ENCODE measurements around the gene PPP1R13B.

The PPP1R13B gene

DNA sequence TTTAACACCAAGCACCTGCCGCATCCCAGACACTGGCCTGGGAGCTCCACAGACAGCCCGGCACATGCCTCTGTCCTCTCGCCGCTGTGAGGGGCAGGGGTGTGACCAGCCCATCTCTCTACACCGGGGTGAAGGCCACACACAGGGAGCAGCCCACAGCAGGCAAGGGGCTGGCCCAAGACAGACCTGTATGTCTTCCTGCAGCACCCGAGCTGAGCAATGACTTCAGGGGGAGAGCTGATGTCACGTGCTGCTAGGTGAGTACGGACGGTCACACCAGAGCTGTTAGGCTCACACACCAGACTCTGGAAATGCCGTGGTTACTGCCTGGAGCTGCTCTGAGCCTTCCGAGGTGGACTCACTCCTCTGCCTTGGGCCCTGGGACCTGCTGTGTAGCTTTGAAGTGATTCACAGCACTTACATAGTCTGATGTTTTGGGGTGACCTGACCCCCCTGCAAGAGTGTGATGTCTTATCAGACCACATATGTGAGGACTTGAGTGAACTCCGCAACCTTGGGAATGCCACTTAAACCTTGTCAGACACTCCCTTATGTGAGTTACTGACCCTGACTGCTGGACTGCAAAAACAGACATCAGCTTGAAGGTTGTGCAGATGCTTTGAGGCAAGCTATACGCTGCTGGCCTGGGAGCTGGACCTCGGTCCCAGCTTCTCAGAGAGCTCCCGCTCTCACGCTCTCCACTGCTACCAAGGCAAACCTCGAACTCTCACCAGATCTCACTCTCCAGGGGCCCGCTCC is 133.9 kb downstream of the PPP1R13B start:
- DNase-seq (ENCODE audit: low read depth) = no peak

DNA sequence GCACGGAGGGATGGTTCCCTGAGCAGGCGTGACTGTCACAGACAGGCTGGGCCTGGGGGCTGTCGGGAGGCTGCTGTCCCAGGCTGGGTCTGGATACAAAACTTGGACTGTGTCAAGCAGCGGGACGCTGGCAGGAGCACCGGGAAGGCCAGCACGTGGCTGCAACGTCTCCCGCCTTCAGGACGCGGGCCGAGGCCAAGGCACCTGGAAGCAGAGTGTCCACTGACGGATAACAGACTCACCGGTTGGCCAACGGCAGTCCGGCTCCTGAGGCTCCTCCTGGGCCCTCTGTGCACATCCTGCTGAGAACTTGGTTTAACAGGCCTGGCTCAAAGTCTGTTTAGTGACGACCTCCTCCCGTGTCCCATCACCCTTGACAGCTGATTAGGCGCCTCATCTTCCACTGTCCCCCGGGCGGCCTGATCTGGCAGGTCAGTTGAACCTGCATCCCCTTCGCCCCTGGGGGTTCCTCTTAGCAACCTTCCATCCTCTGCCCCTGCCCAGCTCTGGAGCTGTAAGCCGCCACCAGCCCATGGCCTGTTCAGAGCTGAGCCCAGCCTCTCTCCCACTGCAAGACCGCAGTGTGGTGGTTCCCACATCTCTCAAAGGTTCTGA is 134.6 kb downstream of the PPP1R13B start:
- DNase-seq (ENCODE audit: low read depth) = no peak

DNA sequence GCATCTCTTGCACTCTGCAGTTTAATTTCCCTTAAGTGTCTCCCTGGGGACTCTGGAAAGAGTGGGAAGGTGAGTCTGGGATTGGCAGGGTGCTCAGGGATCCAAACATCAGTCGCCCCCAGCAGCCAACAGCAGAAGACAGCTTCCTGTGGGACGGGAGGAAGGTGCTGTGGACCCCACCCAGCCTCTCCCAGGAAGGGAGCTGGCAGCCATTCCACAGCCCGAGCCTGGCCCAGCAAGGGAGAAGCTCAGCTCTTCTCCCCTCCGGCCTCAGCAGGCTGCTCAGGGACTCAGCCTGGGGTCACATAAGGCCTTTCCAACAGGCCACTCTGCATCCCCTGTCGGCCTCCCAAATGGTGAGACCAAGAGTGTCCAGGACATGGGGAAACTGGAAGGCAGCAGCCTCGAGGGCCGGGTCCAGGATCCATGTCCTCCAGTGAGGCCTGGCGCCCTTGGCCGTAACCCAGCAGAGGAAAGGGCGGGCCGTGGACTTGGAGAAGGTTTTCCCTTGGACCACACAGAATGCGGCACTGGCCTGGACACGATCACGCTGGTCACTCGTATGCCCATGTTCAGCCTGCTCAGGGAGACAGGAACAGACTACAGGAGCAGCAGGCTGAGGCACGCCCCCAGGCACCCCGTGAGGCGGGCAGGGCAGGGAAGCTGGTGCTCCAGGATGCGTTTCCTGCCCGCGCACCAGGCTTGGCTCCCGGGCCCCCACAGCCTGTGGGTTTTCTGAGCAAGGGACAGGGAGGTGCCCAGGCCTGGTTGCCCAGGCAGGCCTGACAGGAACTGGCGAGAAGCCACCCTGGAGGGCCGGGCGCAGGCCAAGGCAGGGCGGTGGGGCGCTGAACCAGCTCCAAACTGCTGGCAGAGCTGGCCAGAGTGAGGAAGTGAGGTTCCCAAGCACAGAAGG is 135.6 kb downstream of the PPP1R13B start:
- DNase-seq (ENCODE audit: low read depth) = no peak

DNA sequence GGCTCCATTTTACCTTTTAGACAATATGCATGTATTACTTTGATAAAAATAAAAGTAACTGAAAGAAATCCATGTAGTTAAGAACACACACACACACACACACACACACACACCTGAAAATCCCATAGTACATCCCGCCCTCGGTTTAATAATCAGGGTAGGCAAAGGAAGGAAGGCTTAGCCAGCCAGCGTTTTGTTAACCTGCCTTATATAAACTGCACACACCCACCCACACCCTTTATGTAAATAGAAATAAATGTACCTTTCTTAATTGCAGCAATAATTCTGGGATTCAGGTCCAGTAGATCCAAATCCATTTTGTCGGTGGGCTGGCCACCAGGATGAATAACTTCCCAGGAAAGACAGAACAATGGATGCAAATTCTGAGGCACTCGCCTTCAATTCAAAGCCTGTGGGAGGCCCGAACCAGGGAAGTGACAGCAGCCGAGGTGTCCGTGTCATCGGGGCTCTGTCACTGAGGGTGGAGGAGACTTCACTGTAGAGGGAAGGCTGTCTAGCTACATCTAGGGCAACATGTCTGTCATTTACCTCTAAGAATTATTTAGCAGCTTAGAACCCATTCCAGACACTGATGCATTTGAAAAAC is 136.5 kb downstream of the PPP1R13B start:
- DNase-seq (ENCODE audit: low read depth) = no peak

DNA sequence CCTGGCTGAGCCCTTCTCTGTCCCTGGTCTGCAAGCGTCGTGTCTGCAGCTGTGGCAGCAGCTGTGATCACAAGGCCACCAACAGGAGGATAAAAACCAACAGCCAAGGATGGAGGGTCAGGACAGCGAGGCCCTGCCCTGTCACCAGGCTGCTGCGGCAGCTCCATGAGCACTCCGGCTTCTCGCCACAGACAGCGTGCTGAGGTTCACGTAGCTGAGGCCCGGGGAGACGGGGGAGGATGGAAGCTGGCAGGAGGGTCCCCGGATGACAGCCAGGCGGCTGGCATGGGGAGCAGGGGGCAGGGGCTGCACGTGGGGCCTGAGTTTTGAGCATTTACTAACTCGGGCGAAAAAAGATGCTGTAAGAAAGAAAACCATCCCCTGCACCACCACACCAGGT is 137.6 kb downstream of the PPP1R13B start:
- no peak for DNase-seq (ENCODE audit: low read depth)

DNA sequence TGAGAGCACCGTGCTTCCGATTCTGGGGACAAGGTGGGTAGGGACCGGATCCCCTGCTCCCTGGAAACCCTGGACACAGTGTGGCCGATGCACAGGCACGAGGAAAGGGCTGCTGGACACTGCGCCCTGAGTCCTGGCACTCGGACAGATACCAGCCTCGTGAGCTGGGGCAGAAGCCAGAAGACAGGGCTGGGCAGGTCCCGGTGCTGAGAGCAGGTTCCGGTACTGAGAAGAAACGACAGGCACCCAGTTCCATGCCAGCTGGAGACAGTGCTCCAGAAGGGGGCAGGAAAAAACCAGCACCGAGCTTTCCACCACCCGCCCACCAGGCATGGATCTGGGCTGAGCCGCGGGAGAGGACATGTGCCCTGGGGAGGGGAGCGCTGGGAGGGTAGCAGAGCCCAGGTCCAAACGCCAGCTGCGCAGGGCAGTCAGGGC is 138.6 kb downstream of the PPP1R13B start:
- DNase-seq (ENCODE audit: low read depth) = no peak

DNA sequence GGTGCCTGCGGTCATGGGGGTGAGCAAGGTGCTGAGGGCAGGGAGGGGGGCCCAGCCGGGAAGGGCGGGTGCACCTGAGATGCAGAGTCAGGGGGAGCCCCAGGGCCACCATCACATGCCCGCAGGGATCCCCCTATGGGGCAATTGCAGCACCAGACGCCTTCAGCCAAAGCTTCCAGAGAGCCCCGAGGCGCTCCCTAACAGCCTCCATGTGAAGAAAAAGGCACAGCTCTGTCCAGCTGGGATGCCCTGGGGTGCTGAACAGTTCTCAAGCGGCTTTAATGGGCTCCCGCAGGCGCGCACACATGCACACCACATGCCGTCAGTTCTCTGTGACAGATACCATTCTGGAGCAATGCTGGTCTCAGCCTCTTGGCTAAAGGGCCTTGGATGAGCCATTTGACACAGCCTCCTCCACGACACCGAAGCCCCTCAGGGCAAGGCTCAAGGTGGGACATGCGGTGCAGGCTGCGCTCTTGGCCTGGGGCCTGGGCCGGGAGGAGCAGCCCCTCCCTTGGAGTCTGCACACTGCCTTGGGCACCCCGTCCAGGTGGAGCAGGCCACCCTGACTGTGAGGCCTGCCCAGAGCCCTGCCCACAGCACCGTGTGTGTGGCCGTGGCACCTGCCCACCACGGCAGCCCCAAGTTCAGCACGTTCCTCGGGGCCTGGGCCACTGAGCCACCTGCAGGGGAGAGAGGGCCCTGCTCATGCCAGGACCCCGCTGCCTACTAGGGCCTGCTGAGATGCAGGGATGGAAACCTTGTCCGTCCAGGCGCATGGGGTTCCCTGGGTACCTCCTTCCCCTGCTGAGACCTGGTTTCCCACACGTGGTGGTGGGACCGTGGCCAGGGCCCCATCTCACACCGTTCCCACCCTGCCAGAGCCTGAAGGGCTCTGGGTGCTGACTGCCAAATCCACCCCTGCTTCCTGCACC is 139.8 kb downstream of the PPP1R13B start:
- DNase-seq (ENCODE audit: low read depth) = no peak

DNA sequence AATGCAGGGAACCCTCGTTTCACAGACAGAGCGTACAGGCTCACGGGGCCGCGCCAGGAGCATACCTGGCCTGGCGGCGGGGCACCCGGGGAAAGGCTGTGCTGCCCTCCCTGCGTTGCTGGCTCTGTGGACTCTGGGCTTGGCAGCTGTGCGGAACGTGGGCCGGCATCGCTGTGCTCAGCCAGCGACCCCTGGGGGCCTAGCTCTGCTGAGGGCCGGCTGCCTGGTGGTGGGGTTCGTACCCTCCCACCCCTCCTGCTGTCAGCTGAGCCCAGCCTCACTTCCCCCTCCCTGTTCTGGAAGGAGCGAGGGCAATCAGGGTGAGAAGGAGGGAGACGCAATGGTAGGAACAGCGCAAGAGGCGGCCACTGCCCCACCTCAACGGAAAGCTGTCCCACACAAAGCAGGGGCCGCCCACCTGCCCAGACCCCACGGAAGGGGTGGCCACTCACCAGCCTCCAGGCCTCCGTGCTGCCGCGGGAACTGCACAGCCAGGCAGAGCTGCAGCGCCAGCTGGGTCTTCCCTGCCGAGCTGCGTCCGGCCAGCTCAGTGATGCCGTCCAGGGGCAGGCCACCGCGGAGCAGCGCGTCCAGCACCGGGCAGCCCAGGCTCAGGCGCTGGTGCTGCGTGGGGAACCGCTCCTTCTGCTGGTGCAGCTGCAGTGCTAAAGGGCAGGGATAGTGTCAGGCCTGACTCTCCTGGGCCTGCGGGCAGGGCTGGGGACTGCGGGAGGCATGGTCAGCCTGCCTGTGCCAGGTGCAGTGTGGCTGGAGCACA is 140.6 kb downstream of the PPP1R13B start:
- no peak for DNase-seq (ENCODE audit: low read depth)

DNA sequence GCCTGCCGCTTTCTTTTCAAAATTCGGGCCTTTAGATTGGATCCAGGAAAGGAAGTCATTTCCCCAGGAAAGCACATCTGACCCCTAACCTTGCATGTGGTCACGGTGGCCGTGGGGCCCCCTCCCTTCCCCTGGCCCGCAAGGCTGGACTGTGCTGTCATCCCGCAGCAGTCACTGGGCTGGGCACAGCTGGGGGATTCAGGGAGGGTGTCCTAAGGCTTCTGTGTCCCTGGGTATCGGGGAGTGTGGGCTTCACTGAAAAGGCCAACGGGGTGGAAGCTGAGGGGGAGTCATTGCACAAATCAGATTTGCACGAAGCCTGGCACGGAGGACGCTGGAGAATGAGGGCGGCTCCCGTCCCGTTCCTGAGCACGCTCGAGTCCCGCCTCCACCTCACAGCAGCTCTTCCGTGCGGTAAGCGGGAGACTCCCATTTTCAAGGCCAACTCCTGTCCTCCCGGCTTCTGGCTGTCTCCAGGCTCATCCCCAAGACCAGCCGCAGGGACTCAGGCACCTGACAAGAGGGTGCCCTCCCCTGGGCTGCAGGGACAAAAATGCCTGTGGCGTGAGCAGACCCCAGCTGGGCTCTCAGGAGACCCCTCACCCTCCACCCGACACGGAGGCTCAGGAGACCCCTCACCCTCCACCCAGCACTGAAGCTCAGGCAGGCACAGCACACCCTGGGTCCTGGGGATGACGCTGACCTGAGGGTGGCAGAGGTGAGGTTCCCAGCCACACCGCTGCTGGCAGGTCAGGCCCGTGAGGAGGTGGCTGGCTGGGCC is 141.7 kb downstream of the PPP1R13B start:
- DNase-seq (ENCODE audit: low read depth) = no peak

DNA sequence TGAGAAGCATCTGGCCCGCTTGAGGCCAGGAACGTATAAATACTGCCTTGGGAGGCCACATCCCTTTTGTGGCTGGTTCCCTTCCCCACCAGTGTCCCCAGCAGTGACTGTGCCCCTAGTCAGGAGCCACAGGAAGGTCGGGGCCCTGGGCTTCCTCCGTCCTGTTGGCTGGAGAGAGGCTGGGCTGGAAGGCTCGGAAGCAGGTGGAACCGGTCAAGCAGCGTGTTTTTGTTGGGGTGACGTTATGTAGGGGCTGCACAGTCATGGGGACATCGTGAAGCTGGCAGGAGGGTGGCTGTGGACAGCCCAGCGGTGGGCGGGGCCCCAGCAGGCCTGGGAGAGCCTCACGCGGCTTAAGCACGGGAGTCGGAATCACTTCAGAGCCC is 142.3 kb downstream of the PPP1R13B start:
- DNase-seq (ENCODE audit: low read depth) = no peak

DNA sequence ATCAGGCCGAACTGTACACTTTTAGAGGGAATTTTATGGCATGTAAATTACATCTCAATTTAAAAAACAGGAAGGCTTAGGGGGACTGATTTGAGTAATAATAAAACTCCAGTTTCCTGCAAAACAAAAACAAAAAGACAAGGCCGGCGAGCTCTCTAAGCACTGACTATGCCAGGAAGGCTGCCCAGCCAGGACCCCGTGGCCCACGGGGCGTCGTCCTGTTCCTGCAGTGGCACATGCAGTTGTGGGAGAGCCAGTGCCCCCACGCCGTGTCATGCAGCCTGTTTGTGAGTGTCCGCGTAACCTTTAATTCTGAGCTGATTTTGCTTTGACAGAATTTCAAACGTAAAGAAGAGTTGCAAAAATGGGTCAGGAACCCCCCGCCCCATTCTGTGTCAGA is 142.7 kb downstream of the PPP1R13B start:
- DNase-seq (ENCODE audit: low read depth) = no peak

DNA sequence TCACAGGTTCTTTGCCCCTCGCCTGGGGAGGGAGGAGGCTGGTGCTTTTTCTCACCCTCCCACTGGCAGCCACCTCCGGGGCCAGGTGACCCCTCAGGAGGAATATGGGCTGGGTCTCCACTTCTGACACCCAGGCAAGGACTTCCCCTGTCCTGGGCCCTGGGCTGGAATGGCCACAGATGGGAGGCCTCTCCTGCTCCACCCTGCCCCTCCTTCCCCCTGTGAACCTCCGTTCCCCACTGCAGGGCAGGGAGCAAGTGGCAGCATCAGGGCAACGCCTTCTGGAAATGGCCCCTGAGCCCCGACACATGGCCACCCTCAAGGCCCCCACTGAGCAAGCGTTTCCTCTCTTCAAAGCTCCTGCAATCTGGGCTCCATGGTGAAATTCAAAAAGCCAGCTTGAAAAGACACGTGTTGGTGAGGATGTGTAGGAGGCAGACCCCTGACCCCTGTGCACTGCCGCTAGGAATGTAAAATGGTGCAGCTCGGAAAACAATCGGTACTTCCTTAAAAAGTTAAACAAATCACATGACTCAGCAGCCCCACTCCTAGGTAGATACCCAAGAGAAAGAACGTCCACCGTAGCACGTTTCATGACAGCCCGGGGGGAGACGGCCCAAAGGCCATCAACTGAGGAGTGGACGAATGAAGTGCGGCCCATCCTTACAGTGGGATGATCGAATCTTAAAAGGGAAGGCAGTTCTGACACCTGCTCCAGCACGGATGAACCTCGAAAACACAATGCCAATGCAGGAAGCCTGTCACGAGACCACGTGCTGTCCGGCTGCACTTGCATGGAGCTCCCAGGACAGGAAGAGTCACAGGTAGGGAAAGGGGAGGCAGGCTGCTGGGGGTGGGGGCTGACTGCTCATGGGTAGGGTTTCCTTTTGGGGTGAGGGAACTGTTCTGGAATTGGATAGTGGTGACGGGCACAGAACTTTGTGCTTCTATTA is 143.7 kb downstream of the PPP1R13B start:
- DNase-seq (ENCODE audit: low read depth) = no peak

DNA sequence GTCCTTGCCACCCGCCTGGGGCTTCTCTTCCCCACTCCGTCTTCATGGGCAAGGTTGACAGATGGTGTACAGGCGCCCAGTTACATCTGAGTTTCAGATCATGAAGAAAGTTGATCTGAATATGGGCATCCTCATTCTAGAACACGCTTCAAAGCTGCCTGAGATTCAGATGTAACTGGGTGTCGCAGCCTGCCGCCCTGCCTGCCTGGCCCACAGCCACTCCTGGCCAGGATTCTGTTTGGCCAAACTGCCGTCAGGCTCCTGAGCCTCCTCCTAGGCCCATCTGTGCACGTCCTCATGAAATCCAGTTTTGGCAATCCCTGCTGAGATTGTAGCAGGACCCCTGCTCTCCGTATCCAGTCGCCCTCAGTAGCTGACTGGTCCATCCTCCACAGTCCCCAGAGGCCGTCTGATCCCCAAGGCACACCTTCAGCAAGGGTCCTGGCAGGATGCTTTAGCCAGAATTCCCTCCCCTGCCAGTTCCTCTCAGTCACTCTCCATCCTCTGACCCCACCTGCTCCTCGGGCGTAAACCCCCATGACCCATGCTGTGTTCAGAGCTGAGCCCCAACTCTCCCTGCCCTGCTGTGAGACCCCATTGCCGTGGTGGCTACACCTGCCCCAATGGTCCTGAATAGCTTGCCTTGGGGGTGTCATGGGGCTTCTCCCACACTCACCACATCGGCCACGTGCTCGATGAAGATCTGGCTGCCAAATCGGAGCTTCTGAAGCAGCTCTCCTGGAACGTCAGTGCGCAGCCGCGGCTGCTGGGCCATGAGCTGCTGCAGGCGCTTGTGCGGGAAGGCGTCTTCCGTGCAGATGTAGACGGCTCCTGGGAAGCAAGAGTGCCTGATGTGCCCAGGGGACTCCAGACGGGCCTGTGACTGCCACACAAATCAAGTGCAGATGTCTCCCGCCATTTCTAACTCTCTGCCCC is 144.6 kb downstream of the PPP1R13B start:
- no peak for DNase-seq (ENCODE audit: low read depth)

DNA sequence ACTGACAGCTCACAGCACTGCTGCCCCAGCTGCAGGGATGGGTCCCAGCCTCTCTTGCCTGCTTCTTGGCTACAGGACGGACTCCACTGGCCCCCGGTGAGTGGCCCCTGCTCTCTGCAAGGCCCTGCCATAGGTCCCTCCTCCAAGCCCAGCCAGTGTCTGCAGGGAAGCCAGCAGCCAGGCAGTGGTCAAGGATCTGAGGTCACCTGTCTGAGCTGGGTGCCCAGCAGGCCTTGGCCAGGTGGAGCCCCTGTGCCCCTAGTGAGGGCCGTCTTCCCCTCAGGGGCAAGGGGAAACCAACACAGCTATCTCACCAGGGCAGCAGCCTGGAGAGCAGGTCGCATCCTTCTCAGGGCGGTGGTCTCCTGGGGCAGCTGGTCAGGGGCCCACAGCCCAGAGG is 145.3 kb downstream of the PPP1R13B start:
- no peak for DNase-seq (ENCODE audit: low read depth)

DNA sequence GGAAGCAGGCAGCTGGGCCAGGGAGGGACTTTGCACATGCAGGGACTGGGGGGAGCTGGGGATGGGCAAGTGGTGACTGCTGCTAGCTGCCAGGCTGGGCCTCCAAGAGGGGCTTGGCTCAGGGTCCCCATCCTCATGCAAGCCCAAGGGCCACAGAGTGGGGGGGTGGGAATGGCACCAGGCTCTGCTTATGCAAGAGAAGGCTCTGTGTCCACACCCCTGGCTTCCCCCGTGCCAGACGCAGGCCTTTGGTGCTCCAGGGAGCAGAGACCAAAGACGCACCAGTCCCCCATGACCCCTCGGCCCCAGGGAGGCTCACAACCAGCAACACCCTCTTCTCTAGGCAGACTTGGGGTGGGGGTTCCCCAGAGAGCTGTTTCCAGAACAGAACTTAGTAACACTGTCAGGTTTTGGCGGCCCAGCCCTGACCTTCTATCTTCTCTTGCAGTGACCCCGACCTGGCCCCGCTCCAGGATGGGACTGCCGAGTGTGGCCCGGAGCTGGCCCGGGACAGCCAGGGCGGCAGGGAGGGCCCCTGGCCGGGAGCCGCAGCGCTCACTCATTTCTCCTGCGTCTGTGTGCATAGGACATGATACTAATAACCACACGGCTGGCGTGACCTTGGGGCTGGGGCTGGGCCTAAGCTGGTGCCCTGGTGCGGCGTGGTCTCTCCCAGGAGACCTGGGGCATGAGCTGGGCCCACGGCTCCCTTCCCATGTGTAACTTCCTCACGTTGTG is 146.5 kb downstream of the PPP1R13B start:
- DNase-seq (ENCODE audit: low read depth) = no peak

DNA sequence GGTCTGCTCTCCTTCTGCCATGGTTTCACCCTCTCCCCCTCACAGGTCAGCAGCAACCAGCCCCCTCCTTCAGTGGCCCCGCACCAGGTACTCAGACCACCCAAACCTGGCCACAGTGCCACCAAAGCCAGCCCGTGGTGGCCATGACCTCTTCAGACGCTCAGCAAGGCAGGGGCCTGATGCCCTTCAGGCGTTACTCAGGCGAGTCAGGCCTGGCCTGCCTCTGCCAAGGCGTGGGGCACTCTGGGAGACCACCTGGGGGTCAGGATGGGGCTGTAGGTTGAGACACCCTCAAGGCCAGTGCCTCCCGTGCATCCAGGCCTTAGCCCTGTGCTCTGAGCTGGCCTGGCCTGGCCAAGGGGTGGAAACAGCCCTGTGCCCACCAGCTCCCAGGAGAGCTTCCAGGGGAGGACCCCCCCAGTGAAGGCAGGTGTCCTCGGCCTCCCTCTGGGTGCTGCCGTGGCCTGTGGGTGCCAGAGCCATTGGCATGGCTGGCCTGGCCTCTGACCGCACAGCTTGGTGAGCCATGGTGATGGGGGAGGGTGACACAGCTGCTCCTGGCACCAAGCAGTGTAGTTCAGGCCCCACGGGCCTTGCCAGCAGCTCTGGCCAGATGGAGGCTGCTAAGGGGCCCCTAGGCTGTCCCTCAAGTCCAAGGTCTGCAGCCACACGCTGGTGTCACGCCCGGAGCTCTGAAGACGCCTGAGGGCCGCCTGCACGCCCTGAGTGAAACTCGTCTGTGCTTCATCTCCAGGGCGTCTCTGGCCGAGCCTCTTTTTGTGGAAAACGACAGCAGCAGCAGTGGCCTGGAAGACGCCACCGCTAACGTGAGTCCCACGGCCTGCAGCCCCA is 147.2 kb downstream of the PPP1R13B start:
- DNase-seq (ENCODE audit: low read depth) = no peak
